GM10266 (cell line): ENCODE data around the gene OR5B17.
"Not testable (repeated sequence)": the region's sequence is repeated elsewhere in the genome, so short reads cannot be mapped to it uniquely, and the experiment has no call there.

Experiments
- DNase-seq: peaks from one replicate; pipeline ENCODE4 v3.0.0; 2012; ENCODE audit errors: extremely low spot score
- CTCF ChIP-seq: IDR thresholded peaks from 2 replicates; pipeline ENCODE4 v1.5.1; 2012; ENCODE audit warnings: mild to moderate bottlenecking, low read depth; ENCODE audit not compliant: control insufficient read depth, insufficient read depth; ENCODE audit errors: missing control alignments

OR5B17 gene

GRCh38 chr11:58358969-58359368, at the start of gene OR5B17:
OR5B17 (minus strand) TSS chr11:58359069; CDS start chr11:58359069, 0 bp downstream.
- no peak for TF ChIP-seq CTCF
- no peak for DNase-seq

- DNase-seq: no peak
Observed at GRCh38 chr11:58406774-58407173, 47.9 kb upstream of the OR5B17 start, which contains the start of gene OR5B3. OR5B3 (minus strand) TSS chr11:58406874; CDS start chr11:58403409, 3,465 bp downstream.

GRCh38 chr11:58399622-58400021, 40.8 kb upstream of the OR5B17 start:
- not testable (repeated sequence) for DNase-seq

More at GRCh38 chr11:58406774-58407173, 47.9 kb upstream of the OR5B17 start, which contains the start of gene OR5B3:
- no peak for TF ChIP-seq CTCF

GRCh38 chr11:58395581-58395980, 36.7 kb upstream of the OR5B17 start:
- TF ChIP-seq CTCF: no peak
- DNase-seq: no peak

- no peak for TF ChIP-seq CTCF
- DNase-seq: no peak
Observed at GRCh38 chr11:58394195-58394594, 35.3 kb upstream of the OR5B17 start.

GRCh38 chr11:58392746-58393145, 33.9 kb upstream of the OR5B17 start:
- DNase-seq: no peak
- no peak for TF ChIP-seq CTCF

- DNase-seq: no peak
- no peak for TF ChIP-seq CTCF
Observed at GRCh38 chr11:58391879-58392278, 33.0 kb upstream of the OR5B17 start.

GRCh38 chr11:58390551-58391063, 31.7 kb upstream of the OR5B17 start:
- TF ChIP-seq CTCF: no peak

More at GRCh38 chr11:58390551-58391063, 31.7 kb upstream of the OR5B17 start:
- no peak for DNase-seq
